Liver (tissue), 3 donors: ENCODE results near the gene CBY2.

Source experiments
- ATF3 ChIP-seq: IDR thresholded peaks from 2 replicates; pipeline ENCODE4 v1.6.1; 2016; ENCODE audit warnings: antibody characterized with exemption
- CTCF ChIP-seq: fragments of 150-350 bp; IDR thresholded peaks from 2 replicates; pipeline ENCODE4 v1.5.1; 2017; ENCODE audit warnings: improper control_type of control experiment, low read depth, low read length; ENCODE audit not compliant: missing input control
- FOXA1 ChIP-seq: IDR thresholded peaks from 2 replicates; pipeline ENCODE4 v1.6.1; 2016; ENCODE audit warnings: antibody characterized with exemption
- GABPA ChIP-seq, 2 donors: IDR thresholded peaks in 1 of 2; conservative IDR thresholded peaks in 1 of 2; 2 replicates each; pipeline ENCODE4 v1.6.1; 2016; ENCODE audit warnings: antibody characterized with exemption in 2 of 2, mild to moderate bottlenecking in 1 of 2, moderate library complexity in 1 of 2
- JUND ChIP-seq, 2 donors: IDR thresholded peaks; 2 replicates each; pipeline ENCODE4 v1.6.1; 2016; ENCODE audit warnings: antibody characterized with exemption in 2 of 2
- MAX ChIP-seq: IDR thresholded peaks from 2 replicates; pipeline ENCODE4 v1.6.1; 2016; ENCODE audit warnings: antibody characterized with exemption
- RAD21 ChIP-seq, 2 donors: IDR thresholded peaks; 2 replicates each; pipeline ENCODE4 v1.6.1; 2016; ENCODE audit warnings: antibody characterized with exemption in 2 of 2, mild to moderate bottlenecking in 2 of 2
- REST ChIP-seq: IDR thresholded peaks from 2 replicates; pipeline ENCODE4 v1.6.1; 2016; ENCODE audit warnings: antibody characterized with exemption, mild to moderate bottlenecking
- RXRA ChIP-seq, 2 donors: IDR thresholded peaks; 2 replicates each; pipeline ENCODE4 v1.6.1; 2017 to 2018; ENCODE audit warnings: antibody characterized with exemption in 2 of 2, mild to moderate bottlenecking in 1 of 2
- SP1 ChIP-seq: IDR thresholded peaks from 2 replicates; pipeline ENCODE4 v1.6.1; 2018; ENCODE audit warnings: antibody characterized with exemption, mild to moderate bottlenecking
- TAF1 ChIP-seq: conservative IDR thresholded peaks from 2 replicates; pipeline ENCODE4 v1.6.1; 2016; ENCODE audit warnings: antibody characterized with exemption, mild to moderate bottlenecking
- YY1 ChIP-seq: IDR thresholded peaks from 2 replicates; pipeline ENCODE4 v1.6.1; 2016; ENCODE audit warnings: antibody characterized with exemption, mild to moderate bottlenecking
- ZBTB33 ChIP-seq: IDR thresholded peaks from 2 replicates; pipeline ENCODE4 v1.6.1; 2016; ENCODE audit warnings: antibody characterized with exemption
- donor health status: healthy.
- donor health status: healthy.

GRCh38 chr13:45688577-45688976 is 13.5 kb upstream of the CBY2 start:
- TF ChIP-seq CTCF (no peak), SP1 (no peak), ATF3 (no peak), YY1 (no peak), REST (no peak), MAX (no peak), JUND (IDR thresholded peaks at IDR 0.05) (no peak), ZBTB33 (no peak), RXRA (IDR thresholded peaks at IDR 0.05) (no peak), RAD21 (IDR thresholded peaks at IDR 0.05) (no peak), GABPA (IDR thresholded peaks at IDR 0.05 in 1 of 2, conservative IDR thresholded peaks at IDR 0.05 in 1 of 2) (no peak), TAF1 (no peak), FOXA1 (no peak)
